KOPT-K1 (cell line): ENCODE data around the gene CHRNA10.

ENCODE experiments used
- H3K27ac ChIP-seq: fragments of 200-600 bp; sonication (generic); 2 replicates; pipeline ENCODE4 v1.5.1; 2016; ENCODE audit warnings: antibody characterized with exemption, mild to moderate bottlenecking, low read depth, low read length; ENCODE audit not compliant: poor library complexity, severe bottlenecking
- H3K36me3 ChIP-seq: fragments of 200-600 bp; sonication (generic); 2 replicates; pipeline ENCODE4 v1.5.1; 2017; ENCODE audit warnings: antibody characterized with exemption, mild to moderate bottlenecking, low read length, moderate library complexity; ENCODE audit not compliant: insufficient read depth
- H3K9me3 ChIP-seq: fragments of 200-600 bp; sonication (generic); 2 replicates; pipeline ENCODE4 v1.5.1; 2017; ENCODE audit warnings: antibody characterized with exemption, low read length, mild to moderate bottlenecking; ENCODE audit not compliant: insufficient read depth, poor library complexity, severe bottlenecking

Gene CHRNA10

DNA sequence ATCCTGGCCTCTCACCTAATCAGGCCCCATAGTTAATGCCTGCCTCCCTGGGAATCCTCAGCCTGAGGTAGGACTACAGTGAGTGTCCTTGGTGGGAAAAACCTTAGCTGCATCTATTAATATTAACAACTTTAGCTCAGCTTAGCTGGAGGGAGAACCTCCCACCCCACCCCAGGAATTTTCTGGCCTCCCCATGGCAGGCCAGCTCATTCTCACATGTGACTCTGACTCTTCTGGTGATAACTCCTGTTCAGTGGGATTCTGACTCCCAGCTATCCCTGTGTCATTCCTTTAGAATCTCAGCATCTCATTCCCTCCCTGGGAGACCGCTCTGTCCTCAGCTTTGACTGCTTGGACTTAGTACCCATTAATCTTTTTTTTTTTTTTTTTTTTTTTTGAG, 43.9 kb downstream of the CHRNA10 start:
- H3K36me3 ChIP-seq = no peaks in the 10 kb centered on the region
- H3K27ac ChIP-seq = no peak overlapping the region
- no peaks in the 10 kb centered on the region for H3K9me3 ChIP-seq

DNA sequence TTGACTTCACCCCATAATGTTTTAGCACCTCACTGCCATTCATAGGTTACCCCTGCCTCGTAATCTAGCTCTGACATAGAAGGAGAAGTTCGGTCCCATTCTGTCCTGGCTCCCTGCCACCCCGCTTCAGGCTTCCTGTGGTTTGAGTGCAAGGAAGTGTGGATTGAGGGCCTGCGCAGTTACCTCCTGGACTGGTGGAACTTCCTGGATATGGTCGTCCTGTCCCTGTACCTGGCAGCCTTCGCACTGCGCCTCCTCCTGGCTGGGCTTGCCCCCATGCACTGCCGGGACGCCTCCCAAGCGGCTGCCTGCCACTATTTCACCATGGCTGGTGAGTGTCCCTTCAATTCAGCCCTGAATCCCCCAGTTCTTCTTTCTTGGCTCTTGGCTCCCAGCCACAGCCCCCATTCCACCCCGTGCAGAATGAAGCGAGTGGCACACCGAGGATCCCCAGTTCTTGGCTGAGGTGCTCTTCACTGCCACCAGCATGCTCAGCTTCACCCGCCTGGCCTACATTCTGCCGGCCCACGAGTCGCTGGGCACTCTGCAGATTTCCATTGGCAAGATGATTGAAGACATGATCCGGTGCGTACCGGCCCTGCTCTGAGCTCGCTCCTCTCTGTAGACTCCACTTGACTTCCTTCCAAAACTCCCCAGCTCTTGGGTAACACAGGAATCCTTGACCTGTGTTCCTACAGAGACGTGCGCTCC, 44.8 kb downstream of the CHRNA10 start:
- Histone ChIP-seq H3K9me3 (no peaks in the 10 kb centered on the region), H3K27ac (no peak overlapping the region), H3K36me3 (no peaks in the 10 kb centered on the region)

DNA sequence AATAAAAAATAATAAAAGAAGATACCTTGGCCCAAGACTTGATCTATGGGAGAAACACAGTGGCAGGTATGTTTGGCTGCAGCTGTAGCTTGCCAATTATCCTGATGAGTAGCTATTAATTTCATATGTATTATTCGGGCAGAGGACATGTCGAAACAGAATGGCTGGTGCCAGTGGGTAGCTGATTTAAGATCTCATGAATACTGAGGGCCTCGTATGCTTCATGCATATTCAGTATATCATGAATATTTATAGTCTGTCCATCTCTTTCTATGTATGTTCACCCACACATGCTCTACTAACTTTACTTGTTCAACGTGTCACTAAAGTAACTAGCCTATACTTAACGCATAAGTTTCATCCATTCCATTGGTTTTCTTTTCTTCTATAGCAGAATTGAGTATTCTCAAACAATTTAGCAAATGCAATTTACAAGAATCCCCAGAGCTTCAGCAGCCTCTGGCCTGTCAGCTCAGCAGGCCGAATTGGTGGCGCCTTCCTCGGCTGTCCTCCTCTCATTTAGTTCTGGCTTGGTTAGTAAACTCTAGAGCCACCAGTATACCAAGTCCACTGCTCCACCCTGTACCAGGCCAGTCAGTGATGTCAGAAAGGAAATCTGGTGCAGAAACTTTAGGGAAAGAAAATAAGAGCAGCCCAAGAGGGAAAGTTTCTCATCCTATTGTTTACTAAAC, 47.3 kb downstream of the CHRNA10 start:
- H3K27ac ChIP-seq = no peak overlapping the region
- H3K36me3 ChIP-seq = no peaks in the 10 kb centered on the region
- no peaks in the 10 kb centered on the region for H3K9me3 ChIP-seq

DNA sequence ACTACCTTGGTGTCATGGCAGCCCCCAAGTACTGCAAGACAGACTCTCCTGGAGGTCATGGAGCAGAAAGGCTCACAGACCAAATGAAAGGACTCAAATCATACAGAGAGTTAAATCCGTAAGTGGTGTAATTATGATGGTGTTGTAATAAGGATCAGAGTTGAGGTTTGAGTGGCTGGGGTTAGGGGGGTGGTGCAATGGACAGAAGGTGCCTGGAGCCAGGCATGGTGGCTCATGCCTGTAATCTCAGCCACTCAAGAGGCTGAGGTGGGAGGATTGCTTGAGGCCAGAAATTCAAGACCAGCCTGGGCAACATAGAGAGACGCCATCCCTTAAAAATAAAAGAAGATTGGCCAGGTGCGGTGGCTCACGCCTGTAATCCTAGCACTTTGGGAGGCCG, 48.1 kb downstream of the CHRNA10 start:
- Histone ChIP-seq H3K36me3 (no peaks in the 10 kb centered on the region), H3K9me3 (no peaks in the 10 kb centered on the region), H3K27ac (no peak overlapping the region)

DNA sequence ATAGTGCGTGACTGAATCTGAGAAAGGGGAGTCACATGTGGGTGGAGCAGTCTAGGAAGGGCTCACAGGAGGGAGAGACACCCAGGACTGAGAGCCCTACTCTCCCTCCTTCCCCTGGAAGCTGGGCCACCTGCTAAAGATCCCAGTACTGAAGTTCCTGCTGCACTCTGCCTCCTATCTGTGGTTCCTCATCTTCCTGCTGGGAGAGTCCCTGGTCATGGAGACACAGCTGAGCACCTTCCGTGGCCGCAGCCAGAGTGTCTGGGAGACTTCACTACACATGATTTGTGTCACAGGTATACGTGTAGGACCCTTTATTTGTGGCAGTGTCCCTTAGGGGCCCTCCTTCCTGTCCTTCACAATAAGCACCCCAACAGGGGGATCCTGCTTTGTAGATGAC, 48.7 kb downstream of the CHRNA10 start:
- Histone ChIP-seq H3K9me3 (no peaks in the 10 kb centered on the region), H3K27ac (no peak overlapping the region), H3K36me3 (no peaks in the 10 kb centered on the region)

DNA sequence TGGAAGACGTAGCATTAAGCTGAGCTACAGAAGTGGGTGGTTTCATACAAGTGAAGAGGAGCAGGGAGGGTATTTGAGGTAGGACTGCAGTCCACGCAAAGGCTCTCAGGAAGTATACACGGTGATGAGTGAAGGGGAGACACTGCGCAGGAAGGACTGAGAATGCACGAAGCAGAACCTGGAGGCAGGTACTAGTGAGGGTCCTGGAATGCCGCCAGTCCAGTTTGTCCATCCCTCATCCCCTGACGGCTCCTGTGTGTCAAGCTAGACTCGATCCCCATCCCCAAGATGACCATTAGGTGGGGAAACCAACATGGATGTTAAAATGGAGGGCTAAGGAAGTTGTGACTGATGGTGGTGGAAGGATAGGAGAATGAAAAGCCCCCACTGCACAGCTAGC, 53.2 kb downstream of the CHRNA10 start:
- Histone ChIP-seq H3K36me3 (no peaks in the 10 kb centered on the region), H3K9me3 (no peaks in the 10 kb centered on the region), H3K27ac (no peak overlapping the region)

DNA sequence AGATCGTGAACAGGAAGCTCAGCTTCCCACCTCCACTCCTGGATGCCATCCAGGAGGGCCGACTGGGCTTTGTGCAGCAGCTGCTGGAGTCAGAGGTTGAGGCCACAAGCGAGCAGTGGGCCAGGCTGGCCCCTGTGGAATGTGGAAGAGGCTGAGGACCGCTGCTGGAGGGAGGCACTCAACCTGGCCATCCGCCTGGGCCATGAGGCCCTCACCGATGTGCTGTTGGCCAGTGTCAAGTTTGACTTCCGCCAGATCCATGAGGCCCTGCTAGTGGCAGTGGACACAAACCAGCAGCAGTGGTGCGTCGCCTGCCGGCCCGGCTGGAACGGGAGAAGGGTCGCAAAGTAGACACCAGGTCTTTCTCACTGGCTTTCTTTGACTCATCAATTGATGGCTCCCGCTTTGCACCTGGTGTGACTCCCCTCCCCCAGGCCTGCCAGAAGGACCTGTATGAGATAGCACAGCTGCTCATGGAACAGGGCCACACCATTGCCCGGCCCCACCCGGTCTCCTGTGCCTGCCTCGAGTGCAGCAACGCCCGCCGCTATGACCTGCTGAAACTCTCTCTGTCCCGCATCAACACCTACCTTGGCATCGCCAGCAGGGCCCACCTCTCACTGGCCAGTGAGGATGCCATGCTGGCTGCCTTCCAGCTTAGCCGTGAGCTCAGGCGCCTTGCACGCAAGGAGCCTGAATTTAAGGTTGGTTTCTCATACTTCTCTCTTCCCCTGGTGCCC, 54.3 kb downstream of the CHRNA10 start:
- H3K36me3 ChIP-seq = no peaks in the 10 kb centered on the region
- peaks cover 4% of the 10 kb centered on the region for H3K9me3 ChIP-seq
- H3K27ac ChIP-seq = no peak overlapping the region

DNA sequence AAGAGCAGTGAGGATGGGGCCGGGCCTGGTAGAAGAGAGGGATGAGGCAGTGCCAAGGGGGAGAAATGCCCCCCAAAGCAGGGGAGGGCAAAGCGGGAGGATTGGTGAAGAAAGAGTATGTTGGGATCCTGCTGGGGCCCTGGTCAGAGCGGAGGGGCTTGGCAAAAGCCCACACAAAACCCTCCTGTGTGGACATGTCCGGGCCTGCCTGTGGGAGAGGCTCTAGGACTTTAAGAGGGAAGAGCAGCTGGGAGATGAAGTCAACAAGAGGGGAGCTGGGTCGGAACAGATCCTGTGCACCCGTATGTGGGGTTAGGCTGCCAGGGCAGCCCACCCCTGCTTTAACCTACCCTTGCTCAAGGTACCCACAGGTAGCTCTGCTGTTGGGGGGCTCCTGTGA, 55.2 kb downstream of the CHRNA10 start:
- Histone ChIP-seq H3K36me3 (no peaks in the 10 kb centered on the region), H3K9me3 (peaks cover 4% of the 10 kb centered on the region)

More for the DNA sequence above, 55.2 kb downstream of the CHRNA10 start:
- H3K27ac ChIP-seq = no peak overlapping the region
